NCI-H524 treated with DMSO at 0.1 percent for 48 hours (cell line): Measurements from ENCODE around the gene OPCML.
A peak's percentile ranks its signal among the peaks of the same experiment; 100 is the strongest.

Experiments used
- DNase-seq: peaks from one replicate; lab custom pipeline; 2025; lab: John Stamatoyannopoulos, UW

Gene OPCML

GRCh38 chr11:133175103-133175502 lies 357.2 kb downstream of the OPCML start:
- DNase-seq: no peak

DNA sequence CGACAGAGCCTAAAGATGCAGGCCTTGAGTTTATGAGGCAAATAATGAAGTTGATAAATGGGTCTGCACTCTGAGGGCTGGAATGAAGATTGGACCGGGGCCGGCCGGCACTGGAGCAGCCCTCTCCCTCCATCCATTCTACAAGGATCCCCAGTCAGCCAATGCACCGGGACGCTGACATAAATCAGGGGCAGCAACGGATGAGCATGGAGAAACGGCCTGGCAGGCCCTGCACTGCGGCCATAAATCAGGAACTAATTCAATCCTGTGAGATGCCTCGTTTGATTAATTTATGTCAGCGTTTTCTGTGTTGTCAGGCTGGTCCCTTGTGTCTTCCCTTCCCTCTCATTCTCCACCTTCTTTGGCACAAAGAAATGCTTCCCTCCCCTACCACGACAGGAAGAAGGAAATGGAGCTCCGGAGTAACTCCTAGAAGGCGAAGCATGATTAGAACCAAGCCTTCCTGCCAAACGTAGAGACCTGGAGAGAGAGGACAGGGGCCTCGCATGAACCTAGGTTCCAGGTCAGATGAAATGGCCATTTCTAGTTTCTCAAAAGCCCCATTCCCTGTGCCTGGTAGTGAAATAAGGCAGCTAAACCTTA lies 358.4 kb downstream of the OPCML start:
- no peak for DNase-seq

DNA sequence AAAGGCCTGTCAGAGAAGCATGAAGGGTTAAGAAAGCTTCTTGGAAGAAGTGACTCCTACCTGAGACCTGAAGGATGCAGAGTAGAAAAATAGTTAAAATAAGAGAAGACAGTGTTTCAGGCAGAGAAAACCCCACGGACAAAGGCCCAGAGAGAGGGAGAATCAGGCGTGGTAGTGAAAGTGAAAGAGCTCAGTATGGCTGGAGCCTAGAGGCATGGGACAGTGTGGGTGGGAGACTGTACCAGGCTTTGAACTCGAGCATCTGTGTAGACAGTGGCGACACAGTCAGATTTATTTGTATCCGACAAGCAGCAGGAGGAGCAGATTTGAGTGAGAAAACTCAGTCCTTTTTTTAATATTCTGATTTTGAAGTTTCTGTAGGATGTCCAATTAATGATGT lies 360.0 kb downstream of the OPCML start:
- no peak for DNase-seq

DNA sequence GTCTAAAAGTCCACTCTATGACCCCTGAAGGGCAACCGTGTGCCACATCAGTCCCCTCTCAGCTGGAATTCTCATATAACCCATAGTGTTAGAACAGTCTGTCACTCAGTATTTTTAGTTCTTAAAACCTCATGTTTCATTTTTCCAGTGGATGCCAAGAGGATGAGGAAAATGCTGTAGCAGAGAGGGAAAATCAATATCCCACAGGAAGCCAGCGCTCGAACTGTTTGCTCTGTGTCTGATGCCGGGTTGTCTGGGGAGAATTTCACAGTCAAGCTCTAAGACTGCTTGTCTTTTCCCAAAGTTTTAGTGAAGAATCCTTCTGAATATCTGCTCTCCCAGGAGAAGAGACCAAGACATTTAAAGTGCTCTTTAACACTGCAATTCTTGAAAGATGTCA lies 360.9 kb downstream of the OPCML start:
- no peak for DNase-seq

- no peak for DNase-seq
These were observed 364.3 kb downstream of the OPCML start for GRCh38 chr11:133168016-133168415.

- no peak for DNase-seq
These were observed 365.6 kb downstream of the OPCML start for GRCh38 chr11:133166662-133167061.

- peak; percentile 32 for DNase-seq
These were observed 367.3 kb downstream of the OPCML start for GRCh38 chr11:133164986-133165385.

GRCh38 chr11:133163463-133164419 lies 368.6 kb downstream of the OPCML start:
- DNase-seq: no peak

- DNase-seq: no peak
These were observed 370.1 kb downstream of the OPCML start for GRCh38 chr11:133162227-133162626.

- no peak for DNase-seq
These were observed 371.5 kb downstream of the OPCML start for GRCh38 chr11:133160754-133161153.

DNA sequence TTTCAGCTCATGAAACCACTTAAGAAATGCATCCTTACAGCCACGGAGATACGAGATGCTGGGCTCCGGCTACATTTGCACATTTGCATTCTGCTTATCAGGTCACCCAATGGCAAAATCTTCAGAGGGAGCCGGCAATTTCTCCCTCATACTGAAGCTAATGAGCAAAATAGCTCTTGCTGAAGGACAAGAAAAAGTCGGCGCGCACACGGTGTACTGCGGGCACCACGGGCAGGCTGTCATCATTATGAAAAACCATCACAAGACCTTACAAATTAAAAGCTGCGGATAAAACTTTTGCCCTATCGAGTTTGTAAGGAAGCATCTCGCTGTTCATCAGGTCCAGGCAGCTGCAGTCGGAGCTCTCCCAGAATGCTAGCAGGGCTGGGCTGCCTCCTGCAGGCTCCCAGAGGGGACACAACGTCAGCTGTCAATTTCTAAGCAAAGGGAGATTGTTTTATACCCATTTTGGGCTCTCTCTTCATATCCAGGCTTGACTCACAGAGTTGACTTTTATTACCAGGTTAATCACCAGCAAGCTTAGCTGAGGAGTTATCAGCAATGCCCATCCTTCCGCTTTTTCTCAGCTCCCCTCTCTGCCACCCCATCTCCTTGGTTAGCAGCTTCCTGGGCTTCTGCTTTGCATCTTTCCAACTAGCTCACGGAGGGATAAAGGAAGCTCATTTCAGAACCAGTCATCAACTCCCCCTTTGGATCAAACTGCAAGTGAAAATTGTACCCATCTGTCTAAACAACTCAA lies 375.1 kb downstream of the OPCML start:
- no peak for DNase-seq

- DNase-seq: no peak
These were observed 377.5 kb downstream of the OPCML start for GRCh38 chr11:133154781-133155180.

DNA sequence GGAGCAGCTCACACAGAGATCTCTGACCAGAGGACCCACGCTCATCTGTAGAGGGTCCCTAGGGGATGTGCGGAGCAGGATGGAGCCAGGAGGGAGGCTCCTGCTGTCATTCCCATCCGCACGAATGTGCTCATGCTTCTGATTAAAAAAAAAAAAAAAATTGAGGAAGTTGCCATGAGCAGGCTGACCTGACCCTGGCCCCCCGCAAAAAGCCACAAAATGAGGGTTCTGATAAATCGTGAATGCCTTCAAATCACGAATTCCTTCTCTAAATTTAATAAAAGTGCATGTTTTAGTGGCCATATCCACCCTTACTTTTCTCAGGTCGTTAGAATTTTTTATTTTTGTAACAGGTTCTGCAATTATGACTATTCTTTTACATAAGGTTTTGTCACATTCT lies 378.2 kb downstream of the OPCML start:
- DNase-seq: no peak

- DNase-seq: no peak
These were observed 379.3 kb downstream of the OPCML start for GRCh38 chr11:133153031-133153430.

DNA sequence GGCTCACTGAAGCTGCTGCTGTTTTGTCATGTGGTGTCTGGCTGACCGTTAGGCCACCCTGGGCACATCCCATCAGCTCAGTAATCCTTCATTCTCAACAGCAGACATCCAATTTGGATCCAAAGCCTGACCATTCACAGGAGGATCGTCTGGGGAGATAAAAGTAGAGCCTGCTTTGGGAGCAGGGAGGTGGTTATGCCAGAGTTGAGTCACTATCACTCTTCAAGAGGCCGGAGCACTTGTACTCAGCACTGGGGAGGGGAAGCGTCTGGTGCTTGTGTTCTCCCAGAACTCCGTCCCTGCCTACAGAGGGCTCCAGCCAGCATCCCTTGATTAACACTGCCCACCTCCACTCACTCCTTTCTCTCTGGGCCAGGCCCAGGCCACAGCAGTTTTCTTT lies 382.6 kb downstream of the OPCML start:
- DNase-seq: no peak

DNA sequence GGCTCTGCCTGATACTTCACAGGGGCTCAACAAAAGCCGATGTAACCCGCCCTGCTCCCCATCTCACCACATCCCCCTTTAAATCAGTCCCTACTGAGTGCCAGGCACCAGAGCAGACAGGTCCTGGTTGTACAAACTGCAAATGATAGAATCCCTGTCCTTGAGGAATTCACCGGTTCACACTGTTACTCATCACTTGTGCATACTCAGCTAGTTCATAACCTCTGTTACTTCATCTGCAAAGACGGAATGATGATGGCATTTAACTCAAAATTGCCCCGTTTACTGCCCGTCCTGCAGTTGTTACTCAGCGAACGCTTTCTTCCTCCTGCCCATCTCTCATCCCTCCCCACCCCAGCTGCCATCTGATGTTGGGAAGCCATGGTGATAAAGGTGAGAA lies 384.7 kb downstream of the OPCML start:
- DNase-seq: no peak

DNA sequence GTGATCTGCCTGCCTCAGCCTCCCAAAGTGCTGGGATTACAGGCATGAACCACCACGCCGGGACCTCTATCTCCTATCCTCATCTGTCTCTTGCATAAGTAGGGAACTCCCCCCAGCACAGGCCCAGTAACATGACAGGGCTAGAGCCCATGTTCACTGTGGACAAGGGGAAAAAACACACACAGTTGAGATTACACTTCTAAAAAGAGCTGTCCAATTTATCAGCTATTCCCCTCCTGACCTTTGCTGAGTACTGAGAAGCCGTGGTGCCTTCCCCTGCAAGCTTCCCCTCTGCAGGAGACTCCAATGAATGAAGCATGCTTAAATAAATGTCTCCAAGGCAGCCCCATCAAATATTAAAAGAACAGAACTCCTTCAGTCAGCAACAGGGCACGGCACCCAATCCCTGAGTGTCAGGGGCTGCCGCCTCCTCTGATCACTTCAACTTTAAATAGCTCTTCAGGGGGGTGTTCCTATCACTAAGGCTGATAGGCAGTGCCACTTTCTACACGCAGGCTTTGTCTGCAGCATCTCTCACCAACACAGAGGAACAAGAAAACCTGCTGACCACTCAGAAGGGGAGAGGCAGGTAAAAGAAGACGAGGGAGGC lies 385.5 kb downstream of the OPCML start:
- no peak for DNase-seq

DNA sequence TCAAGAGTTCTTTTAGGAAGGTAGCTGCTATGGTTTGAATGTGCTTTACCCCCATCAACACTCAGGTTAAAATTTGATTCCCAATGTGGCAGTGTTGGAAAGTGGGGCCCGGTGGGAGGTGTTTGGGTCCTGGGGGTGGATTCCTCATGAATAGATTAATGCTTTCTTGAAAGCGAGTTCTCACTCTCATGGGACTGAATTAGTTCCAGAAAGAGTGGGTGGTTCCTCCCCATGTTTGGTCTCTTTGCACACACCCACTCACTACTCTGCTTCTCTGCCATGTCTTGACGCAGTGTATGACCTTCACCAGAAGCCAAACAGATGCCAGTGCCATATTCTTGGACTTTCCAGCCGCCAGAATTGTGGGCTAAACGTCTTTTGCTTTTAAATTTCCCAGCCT lies 394.4 kb downstream of the OPCML start:
- no peak for DNase-seq

DNA sequence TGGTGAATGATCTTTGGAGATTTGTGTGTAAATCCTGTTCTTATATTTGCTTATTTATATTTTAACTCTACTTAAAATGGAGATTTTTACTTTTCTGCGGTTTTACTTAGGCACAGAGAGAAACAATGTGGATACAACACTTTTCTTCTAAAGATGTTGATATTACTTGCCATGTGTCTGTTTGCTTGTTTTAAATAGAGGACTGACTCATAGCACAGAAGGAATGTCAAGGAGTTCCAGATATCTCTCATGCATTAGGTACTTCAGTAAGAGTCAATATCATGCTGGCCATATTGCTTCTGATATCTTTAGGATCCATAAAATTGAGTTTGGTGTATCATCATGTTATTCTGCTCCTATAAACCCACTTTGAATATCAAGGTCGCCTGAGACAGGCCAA lies 395.0 kb downstream of the OPCML start:
- DNase-seq: no peak

DNA sequence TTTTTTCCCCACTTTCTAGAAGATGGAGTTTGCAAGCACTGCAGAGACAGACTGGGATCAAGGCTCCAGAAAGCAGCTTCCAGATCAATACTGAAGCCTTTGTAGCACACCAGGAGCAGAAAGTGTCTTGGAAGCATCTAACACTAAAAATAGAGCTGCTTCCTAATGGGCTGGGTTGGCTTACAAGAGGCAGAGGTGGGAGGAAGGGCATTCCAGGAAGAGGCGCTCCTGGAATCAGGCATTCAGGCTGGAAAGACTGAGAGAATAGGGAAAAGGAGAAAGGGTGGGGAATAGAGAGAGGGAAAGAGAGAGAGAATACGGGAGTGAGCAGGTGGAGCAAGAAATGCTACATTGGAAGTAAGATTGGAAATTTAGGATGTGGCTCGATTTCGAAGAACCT lies 395.9 kb downstream of the OPCML start:
- DNase-seq: no peak

DNA sequence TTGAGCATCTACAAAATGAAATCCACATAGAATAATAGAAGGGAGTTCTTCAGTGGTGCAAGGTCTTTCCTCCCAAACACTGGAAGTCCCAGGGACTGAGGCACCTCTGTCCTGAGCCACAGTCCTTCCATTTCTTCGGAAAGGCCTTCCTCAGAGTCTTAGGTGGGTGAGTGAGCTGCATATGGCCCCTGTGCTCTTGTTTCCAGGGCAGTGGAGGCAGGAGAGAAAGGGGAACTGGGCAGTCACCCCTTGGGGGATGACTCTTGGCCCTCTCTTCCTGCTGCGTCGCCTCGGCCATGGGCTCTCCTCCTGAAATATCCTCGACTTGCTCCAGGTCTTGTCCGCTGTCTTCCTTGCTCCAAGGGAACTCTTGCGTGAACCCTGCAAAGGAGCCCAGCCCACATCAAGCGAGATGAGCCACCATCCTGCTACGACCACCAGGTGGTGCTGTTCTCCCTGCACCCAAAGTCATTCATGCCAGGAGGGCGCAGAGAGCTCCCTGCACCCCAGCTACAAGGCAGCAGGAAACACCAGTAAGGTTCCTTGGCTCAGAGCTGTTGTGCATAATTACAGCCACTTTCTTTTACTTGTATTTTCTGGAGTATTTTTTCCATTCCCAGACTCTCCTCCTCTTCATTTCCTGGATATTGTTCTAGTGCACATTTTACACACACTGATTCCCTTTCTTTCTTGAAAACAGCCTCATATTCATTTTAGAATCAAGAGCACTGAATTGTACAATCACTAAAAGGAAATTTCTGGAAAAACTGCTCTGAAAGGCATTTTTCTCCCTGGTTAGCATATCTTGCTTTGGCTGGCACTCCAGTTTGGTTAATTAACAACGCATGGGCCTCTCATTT lies 397.8 kb downstream of the OPCML start:
- DNase-seq: no peak
